Fibroblast of skin of right biceps (primary cell): ENCODE results near the gene HOXB9.
A peak's percentile ranks its signal among the peaks of the same experiment; 100 is the strongest.

ENCODE experiments used
- DNase-seq: peaks from one replicate; pipeline ENCODE4 v3.0.0-alpha.2; 2013

The HOXB9 gene

DNA sequence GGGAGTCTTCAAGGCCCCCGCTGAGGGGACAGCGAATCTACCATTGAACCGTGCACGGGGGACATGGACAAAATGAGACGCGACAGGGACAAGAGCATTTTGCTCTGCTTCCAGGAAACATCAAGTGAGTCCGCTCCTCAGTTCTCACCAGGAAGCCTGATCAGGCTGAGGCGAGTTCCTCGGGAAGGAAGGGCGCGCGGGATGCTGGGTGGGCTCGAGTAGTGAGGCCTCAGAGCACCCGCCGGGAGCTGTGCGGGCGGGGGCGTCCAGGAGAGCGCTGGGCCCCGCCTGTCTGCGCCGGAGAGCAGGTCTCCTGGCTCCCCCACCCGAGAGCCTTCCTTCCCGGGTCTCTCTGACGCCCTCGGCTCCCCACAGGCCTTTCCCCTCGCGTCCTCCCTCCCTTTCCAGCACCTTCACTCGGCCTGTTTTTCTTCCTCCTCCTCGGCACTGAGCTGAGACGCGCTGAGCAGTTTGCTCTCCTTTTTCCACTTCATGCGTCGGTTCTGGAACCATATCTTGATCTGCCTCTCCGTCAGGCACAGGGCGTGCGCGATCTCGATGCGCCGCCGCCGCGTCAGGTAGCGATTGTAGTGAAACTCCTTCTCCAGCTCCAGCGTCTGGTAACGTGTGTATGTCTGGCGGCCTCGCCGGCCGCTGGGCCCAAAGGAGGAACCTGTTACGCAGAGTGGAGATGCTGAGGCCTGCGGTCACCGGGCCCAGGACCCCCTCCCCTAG lies 30.0 kb downstream of the HOXB9 start:
- DNase-seq: peak; percentile 55

GRCh38 chr17:48595278-48595999 lies 30.7 kb downstream of the HOXB9 start:
- no peak for DNase-seq

- peak; percentile 66 for DNase-seq
Measured at GRCh38 chr17:48594538-48595277, 31.4 kb downstream of the HOXB9 start.

DNA sequence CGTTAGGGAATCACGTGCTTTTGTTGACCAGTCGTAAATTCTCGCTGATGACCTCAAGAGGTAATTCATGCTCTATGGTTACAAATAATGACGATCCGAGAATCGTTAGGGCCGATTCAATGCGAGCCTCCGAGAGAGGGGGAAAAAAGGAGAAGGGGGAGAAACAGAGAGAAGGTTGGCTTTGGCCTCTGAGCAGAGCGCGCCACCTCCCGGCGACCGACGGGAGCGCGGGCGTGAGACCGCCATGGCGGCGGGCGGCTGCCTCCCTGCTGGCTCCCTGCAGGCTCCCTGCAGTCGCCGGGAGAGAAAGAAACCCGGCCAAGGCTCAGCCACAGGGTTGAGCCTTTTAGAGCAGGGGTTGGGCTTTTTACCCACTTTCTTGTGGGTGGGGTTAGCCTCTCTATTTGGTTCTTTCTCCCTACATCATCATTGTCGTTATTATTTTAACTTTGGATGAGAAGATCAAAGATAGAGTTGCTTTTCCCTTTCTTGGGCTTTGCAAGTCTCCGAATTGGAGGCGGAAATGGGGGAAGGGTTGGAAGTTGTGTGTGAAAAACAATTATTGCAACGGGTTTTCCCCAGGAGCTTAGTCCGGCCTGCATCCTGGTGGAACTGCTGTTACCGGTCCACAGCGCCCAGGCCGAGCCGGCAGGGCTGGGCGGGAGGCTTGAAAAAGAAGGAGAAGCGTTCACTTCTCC lies 32.2 kb downstream of the HOXB9 start:
- DNase-seq: peak; percentile 98

GRCh38 chr17:48593126-48593829 lies 32.9 kb downstream of the HOXB9 start, which contains the start of gene HOXB5:
Gene HOXB5, minus strand, starts transcription at chr17:48593779. Its CDS starts 97 bp downstream, at chr17:48593682.
- no peak for DNase-seq

GRCh38 chr17:48592577-48592976 lies 33.6 kb downstream of the HOXB9 start:
- no peak for DNase-seq

DNA sequence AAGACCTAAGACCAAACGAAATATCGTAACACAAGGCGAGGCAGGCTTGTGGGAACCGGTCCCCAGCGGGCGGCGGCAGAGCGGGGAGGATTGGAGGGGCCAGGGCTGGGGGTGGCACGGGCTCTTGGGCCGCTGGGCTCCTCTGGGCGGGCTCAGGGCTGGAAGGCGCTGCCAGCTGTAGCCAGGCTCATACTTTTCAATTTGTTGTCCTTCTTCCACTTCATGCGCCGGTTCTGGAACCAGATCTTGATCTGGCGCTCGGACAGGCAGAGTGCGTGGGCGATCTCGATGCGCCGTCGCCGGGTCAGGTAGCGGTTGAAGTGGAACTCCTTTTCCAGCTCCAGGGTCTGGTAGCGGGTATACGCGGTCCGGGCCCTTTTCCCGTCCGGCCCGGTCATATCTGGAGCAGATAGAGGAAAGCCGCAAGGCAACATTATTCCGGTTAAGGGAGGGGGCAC lies 34.1 kb downstream of the HOXB9 start:
- peak; percentile 47 for DNase-seq

DNA sequence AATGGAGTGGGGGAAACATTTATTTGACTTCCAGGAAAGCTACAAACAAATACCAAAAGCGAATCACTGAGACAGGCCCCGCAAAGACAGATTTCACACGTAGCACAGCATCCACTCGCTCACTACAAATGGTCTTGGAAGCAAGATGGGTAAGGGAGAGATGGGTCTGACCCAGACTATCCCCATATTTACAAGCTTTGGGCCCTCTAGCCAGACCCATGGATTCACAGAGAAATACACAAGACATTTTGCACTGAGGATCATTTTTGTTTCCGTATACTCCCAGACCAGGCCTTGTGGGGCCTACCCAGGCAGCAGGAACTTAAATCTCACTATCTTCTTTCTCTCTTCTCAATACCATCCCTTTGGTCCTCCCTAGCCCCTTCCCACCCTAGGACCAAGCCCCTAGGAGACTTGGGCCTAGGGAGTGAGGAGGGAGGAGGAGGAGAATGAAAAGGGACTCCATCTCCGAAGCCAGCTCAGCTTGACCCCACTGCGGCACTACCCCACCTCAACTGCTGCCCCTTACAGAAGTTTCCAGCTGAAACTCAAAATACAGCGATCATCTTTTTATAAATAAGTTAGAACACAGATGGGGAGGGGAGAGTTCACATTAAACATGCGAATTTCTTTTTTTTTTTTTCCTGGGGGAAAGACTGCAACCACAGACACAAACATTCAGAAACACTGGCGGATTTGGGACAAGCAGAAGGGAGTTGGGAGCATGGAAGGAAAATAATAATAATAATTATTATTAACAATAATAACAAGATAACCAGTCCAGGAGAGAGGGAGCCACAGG lies 34.7 kb downstream of the HOXB9 start:
- no peak for DNase-seq

DNA sequence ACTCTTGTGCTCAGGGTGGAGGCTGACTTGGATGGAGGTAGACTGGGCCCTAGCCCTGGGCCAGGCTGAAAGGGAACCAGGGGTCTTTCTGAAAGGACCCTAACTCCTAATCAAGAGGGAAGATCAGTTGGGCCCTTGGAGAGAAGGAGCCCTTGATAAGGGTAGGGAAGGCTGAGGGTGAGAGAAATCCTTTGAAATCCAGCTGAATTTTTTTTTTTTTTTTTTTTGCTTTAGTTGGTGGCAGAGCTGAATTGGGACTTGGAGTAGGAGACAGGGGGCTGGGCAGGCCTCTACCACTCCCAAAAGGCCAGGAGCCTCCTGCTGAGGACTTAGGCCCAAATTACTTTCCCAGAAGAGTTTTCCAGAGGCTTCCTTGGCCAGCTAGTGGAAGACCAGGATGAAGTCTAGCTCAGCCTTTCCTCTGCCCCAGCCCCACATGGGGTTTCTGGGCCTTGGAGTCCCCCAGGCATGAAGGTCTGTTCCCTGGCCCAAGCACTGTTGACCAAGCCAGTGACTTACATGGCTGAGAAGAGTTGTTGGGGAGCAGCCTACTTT lies 35.5 kb downstream of the HOXB9 start:
- no peak for DNase-seq

DNA sequence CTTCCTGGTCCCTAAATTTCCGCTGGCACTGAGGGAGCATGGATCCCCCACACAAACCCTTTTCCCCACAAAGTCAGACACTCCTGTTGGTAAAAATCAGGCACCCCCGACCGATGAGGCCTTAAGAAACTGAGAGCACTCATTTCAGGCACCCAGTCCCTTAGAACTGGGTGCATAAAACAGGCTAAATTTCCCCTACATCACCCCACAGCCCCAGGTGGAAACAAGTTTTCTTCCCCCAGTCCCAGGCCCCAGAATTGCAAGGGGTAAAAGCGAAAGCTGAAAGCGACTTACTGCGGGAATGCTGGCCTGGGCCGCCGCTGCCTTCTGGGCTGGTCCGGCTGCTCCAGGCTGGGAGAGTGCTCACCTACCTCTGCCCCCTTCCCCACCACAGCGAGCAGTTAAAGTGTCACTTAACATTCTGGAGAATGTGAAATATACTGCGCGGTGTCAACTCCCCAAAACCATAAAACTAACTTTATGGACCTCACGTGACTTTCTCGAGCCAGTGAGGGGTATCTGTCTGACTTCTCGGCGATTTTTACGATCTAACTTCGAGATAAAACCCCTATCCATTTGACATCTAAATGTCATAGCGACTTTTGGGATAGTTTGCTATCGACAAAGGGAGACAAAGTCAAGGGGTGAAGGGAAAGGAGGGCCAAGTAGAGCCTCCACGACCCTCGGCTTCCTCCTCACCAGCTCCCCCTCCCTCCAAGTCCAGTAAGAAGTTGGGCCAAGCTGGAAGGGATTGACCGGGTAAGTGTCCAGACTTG lies 36.1 kb downstream of the HOXB9 start, which contains the start of gene HOXB3:
Gene HOXB3 (minus strand): TSS at position 411 of the 776 bp plus-strand sequence. CDS start 37,767 bp downstream, outside the sequence.
- DNase-seq: peak; percentile 88

- no peak for DNase-seq
Measured at GRCh38 chr17:48589060-48589830, 36.9 kb downstream of the HOXB9 start.

DNA sequence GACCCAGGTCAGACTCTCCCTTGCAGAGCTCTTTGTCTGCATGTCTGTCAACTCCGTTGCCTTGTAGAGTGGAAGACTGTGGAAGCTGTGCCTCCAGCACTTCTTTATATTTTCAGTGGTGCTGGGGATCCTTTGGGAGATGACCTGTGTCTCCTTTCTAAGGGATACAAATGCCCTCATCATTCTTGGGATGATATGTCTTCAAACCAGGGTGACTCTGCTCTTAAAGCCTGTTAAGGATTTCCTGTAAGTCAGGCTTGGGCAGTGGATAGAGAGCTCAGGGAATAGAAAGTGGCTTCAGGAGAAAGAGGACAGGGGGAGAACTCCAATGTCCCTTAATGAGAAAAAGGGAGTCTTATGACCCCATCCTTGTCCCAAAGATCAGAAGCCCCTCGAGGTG lies 37.6 kb downstream of the HOXB9 start:
- DNase-seq: peak; percentile 57

DNA sequence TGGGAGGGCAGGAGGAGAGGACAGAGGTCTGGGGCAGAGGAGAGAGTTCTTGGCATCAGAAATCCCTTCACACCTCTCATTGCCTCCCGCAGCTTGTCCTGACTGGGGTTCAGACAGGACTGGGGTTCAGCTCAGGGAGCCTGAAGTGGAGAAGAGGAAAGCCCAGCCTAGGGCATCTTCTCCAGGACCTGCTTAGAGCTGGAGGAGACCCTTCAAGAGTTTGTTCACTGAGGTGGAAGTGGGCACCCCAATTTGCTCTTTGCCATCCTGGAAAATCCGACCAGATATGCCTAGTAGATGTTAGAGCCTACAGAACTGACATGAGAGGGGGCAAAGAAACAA lies 38.1 kb downstream of the HOXB9 start:
- no peak for DNase-seq

- DNase-seq: peak; percentile 77
Measured at GRCh38 chr17:48587276-48588073, 38.7 kb downstream of the HOXB9 start.

- DNase-seq: peak; percentile 60
Measured at GRCh38 chr17:48586355-48587258, 39.6 kb downstream of the HOXB9 start.

DNA sequence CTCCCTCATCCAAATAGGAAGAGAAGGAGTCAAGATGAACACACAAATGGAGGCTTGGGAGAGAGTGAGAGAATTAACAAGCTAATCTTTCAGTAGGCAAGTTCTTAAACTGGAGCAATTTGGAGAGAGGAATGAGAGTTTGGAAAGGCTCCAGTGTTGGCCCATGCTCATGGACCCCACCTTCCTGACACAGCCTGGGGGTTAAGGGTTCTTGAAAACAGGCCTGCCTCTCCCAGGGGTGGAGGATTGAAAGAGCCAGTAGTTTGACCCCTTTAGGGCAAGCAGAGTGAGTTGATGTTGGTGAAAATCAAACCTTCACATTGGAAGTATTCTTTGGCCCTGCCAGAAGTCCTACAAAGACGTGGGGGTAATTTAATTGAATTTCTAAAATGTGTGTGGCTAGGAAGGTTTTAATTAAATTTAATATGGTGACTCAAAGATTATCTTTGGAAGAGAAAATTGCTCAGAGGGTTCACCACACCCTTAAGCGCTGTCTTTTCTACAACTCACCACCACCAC lies 41.9 kb downstream of the HOXB9 start:
- peak; percentile 78 for DNase-seq

DNA sequence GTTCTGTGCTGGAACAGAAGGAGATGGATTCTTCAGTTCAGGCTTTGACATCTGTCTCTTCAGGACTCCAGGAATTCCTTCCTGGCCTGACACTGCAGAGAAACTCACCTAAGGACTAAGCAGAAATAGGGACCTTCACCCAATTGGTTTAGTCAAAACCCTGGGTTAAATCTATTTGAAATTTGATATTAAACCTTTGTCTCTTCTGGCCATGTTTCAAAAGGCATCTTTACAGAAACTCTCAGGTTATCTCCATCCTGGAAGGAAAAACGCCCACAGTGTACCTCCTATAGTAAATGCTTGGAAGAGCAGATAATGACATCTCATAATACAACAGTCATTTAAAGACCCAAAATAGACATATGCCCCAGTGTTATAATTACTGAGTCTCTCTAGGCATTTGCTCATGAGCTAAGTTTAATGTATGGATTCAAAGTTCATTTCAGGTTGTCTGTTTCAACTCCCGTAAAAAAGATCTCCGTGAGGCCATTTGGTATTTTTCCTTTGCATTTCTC lies 42.4 kb downstream of the HOXB9 start:
- no peak for DNase-seq
